Measurements from ENCODE around the gene NTN1.

Gene NTN1

DNA sequence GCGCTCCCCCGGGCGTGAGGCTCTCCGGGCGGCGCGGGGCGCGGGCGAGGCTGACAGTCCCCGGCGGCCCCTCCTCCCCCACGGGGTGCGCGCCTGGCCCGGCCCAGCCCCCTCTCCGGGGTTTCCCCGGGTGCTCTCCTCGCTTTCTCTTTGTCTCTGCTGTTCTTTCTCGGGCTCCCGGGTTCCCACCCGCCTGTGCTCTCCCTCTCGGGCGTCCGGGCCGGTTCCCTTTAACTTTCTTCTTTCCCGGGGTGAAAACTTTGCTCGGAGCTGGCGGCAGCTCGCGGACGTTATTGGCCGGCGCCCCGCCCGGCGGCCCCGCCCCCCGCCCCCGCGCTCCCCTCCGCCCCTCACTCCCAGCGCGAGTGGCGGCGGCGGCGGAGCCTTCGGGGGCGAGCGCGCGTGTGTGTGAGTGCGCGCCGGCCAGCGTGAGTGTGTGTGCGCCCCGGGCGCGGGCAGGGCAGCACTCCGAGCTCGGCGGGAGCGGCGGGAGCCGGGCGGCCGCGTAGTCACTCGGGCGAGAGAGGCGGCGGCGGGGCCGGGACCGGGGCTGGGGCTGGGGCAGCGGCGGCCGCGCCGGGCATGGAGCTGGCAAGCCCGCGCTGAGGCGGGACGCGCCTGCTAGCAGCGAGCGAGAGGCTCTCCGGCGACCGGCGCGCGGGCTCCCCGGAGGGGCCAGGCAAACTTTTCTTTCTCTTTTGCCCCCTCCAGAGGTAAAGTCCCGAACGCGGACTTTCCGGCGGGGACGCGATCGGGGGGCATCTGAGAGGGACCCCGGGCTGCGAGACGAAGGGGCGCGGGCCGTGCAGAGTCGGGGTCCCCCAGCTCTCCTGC is at the start of gene NTN1:
TSS of gene NTN1 (plus strand) at position 353 of the 834 bp plus-strand sequence. CDS start 864 bp downstream, outside the sequence.
- TF ChIP-seq GATA2 (IDR thresholded peaks at IDR 0.05; ENCODE audit: low read depth, low read length) (no peak), GATA3 (IDR thresholded peaks at IDR 0.05; ENCODE audit: low read depth, low read length) (no peak)

DNA sequence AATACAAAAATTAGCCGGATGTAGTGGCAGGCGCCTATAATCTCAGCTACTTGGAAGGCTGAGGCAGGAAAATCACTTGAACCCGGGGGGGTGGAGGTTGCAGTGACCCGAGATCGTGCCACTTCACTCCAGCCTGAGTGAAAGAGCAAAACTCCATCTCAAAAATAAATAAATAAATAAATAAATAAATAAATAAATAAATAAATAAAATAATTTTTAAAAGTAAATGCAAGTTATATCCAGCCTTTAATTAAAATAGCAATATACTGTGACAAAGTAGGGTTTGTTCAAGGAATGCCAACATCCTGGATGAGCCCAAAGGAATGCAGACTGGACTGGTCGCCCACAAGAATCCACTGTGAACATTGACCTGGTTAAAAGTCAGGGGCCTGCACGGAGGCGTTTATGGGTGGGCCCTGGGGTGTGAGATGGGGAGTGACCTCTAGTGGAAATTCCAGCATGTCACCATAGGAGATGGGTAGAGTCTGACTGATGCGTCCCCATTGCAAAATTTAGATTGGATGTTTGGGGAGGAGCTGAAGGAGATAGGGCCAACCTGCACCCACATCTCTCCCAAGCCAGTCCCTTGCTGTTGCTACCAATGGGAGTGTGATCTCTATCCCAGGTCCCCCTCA is 46.1 kb upstream of the NTN1 start:
- TF ChIP-seq GATA3 (IDR thresholded peaks at IDR 0.05; ENCODE audit: low read depth, low read length): no peak
- TF ChIP-seq GATA2 (IDR thresholded peaks at IDR 0.05; ENCODE audit: low read depth, low read length): no peak

DNA sequence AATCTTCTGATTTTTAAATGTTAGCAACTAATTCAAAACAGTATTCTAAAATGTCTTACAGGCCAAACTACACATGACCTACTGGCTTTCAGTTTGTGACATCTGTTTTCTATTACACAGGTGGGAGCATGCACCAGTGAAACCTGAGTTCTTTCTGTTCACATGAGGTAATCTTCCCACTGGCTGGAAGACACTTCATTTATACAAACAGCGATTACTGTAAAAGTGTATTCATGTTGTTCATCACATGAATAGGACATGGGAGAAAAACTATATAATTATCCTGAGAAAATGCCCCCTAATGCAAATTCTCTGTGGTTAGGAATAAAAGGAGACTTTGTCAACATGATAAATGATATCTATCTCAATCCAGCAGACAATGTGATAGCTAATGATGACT is 44.7 kb upstream of the NTN1 start:
- no peak for TF ChIP-seq GATA3 (IDR thresholded peaks at IDR 0.05; ENCODE audit: low read depth, low read length)
- no peak for TF ChIP-seq GATA2 (IDR thresholded peaks at IDR 0.05; ENCODE audit: low read depth, low read length)

DNA sequence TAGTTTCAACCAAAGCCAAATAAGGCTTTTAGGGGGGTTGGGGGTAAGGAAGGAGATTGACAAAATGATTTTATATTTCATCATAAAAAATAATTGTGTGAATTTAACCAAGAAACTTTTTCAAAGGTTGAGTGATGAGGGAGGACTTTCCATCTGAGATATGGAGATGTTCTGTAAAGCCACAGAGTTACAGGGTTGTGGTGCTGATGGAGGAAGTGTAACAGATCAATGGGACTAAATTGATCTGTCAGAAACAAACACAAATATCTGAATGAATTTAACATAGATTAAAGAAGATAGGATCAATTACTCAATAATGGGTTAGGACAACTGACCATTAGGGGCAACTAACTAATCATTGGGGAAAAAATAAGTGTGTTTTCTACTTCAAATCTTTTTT is 41.6 kb upstream of the NTN1 start:
- TF ChIP-seq GATA3 (IDR thresholded peaks at IDR 0.05; ENCODE audit: low read depth, low read length): no peak
- no peak for TF ChIP-seq GATA2 (IDR thresholded peaks at IDR 0.05; ENCODE audit: low read depth, low read length)

DNA sequence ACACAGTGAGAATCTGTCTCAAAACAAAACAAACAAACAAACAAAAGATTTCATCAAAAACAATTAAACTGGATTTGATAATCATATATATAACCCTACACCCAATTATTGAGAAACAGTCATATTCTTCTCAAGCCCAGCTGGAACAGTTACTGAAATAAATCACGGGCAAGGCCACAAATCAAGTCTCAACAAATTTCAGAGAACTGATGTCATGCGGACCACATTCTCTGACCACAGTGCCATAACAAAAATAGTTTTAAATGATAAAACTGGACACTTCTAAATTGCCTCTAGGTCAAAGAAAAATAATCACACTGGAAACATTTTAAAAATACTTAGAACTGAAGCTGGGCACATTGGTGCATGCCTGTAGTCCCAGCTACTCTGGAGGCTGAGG is 39.9 kb upstream of the NTN1 start:
- TF ChIP-seq GATA3 (IDR thresholded peaks at IDR 0.05; ENCODE audit: low read depth, low read length) (no peak), GATA2 (IDR thresholded peaks at IDR 0.05; ENCODE audit: low read depth, low read length) (no peak)

DNA sequence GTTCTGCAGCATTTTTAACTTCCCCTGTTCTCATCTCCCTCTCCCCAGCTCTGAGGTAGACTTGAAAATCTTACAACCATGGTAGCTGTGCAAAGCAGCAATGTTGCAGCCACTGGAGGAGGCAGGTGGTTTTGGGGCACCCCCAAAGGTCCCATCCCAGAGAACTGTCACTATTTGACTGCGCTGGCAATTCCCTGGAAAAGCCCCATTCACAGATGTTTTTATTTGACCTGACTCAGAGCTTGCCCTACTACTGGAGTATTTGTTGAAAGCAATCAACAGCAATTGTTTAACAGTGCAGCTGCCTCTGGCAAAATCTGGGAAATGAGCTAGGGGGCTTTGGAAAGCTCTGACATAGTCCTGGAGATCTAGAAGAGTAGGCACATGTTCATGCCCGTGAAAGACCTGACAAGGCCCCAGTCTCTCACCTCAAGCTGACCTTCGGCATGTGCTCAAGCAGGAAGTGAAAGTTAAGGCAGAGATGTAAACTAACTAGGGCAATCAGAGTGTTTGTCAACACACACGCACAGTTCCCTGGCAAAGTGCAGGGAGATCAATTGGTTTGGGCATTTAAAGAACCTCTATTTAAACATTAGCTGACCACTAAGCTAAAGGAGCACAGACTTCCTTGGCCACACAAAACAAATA is 36.1 kb upstream of the NTN1 start:
- no peak for TF ChIP-seq GATA2 (IDR thresholded peaks at IDR 0.05; ENCODE audit: low read depth, low read length)
- TF ChIP-seq GATA3 (IDR thresholded peaks at IDR 0.05; ENCODE audit: low read depth, low read length): no peak

DNA sequence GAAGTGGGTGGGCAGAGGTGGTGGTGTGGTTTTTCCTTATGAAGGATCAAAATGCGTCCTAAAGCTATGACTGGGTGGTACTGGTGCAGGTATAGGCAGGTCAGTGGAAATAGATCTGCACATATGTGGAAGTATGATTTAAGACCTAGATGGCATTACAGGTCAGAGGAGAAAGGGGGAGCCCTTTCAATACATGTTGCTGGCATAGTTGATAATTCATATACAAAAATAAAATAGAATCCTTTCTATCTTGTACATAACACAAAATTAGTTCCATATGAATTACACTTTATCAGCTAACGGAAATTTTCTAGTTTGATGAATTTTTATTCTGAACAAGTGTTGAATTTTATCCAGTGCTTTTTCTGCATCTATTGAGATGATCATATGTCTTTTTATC is 35.0 kb upstream of the NTN1 start:
- TF ChIP-seq GATA3 (IDR thresholded peaks at IDR 0.05; ENCODE audit: low read depth, low read length) (no peak), GATA2 (IDR thresholded peaks at IDR 0.05; ENCODE audit: low read depth, low read length) (no peak)

DNA sequence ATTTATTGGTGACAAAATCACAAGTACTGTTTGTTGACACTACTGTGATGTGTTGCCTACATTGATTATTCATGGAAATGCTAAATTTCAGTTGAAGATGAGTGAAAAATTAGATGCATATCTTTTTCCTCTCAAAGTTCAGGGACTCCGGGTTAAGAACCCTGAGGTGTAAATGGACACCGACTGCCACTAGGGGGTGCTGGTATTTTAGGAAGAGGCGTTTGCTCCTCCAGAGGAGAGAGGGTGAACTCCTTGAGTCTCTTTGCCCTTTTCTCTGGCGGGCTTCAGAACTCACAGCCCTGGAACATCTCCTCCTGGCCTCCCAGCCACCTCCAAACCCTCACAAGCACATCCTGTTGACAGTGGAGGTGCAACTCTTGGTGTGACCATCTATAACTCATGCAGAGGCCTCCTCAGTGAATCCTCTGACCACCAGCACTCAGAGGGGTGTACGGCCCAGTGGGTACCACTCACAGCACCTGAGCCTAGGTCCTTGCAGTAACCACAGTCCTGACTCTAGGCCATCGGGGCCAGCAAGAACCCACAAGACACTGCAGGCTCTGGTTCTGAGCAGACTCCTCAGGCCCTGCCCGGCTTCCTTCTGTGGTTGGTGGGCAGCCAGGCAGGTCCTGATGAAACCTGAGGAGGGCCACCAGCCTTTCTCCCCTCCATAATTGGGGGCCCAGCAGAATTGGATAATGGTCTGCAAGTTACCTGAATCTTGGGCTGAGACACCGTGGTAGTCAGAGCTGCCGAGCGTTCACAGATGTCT is 29.6 kb upstream of the NTN1 start:
- TF ChIP-seq GATA2 (IDR thresholded peaks at IDR 0.05; ENCODE audit: low read depth, low read length) (no peak), GATA3 (IDR thresholded peaks at IDR 0.05; ENCODE audit: low read depth, low read length) (no peak)

DNA sequence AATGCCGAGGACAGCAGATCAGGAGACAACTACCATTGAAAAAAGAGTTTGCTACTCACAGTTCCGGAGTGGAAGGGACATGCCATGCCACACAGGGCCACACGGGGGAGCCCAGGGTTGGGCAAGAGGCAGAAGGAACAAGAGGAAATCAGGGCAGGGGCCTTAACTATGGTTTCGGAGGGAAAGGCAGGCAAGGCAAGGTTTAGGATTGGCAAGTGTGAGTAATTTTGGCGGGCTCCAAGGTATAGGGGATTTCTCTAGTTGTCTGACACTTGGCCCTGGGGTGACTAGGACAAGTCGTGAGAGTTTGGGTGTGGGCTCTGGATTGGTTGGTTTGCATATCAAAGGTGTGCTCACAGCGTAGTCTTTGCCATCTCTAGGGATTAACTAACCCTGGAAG is 27.0 kb upstream of the NTN1 start:
- TF ChIP-seq GATA3 (IDR thresholded peaks at IDR 0.05; ENCODE audit: low read depth, low read length) (no peak), GATA2 (IDR thresholded peaks at IDR 0.05; ENCODE audit: low read depth, low read length) (no peak)

DNA sequence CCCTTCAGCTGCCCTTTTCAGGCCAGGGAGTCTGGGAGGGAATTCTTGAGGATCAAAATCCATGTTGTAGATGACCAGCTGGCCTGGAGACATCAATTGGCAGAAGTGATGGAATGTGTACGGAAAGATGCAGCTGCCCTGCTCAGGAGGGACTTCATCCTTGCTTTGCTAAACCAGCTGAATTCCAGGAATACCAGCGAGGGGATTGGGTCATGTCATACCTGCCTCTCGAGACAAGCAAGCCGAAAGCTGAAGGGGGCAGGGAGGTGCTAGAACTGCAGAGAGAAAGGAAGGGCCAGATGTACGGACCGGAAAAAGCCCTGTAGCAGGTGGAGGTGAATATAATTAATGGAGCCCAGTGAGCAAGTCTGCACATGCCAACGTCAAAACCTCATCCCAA is 25.6 kb upstream of the NTN1 start:
- no peak for TF ChIP-seq GATA3 (IDR thresholded peaks at IDR 0.05; ENCODE audit: low read depth, low read length)
- no peak for TF ChIP-seq GATA2 (IDR thresholded peaks at IDR 0.05; ENCODE audit: low read depth, low read length)

DNA sequence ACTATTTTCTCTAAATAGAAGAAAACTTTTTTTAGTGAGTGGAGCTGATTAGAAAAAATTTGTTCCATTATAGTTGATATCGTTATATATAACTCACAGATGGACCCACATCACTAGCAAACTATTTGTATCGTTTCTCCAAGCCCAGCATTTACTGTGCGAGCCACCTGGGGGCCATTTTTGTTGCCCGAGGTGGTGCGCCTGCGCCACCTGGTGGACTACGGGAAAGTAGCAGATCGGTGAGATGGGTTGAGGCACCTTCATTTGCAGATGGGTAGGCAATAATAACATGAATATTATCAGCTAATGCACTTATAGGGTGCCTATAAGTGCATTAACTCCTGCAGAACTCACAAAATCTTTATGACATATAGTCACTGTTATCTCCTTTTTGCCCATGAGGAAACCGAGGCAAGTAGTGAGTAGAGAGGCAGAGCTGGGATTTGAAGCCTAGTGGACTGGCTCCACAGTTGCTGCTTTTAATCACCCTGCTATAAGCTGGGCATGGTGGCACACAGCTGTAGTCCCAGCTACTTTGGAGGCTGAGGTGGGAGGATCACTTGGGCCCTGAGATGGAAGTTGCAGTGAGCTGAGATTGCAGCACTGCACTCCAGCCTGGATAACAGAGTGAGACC is 23.2 kb upstream of the NTN1 start:
- TF ChIP-seq GATA2 (IDR thresholded peaks at IDR 0.05; ENCODE audit: low read depth, low read length) (no peak), GATA3 (IDR thresholded peaks at IDR 0.05; ENCODE audit: low read depth, low read length) (no peak)

DNA sequence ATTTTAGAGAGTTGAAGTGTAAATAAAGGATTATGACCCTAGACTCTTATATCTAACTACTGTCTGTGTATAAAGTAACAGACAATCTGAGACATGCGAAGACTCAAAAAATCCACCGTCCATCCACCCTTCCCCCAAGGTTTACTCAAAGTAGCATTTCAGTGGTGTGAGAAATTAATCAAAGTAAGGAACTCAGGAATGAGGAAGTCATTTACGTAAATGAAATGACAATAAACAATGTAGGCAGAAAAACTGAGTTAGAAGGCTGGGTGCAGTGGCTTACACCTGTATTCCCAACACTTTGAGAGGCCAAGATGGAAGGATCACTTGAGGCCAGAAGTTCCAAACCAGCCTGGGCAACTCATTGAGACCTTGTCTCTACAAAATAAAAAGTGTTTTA is 19.8 kb upstream of the NTN1 start:
- TF ChIP-seq GATA2 (IDR thresholded peaks at IDR 0.05; ENCODE audit: low read depth, low read length) (no peak), GATA3 (IDR thresholded peaks at IDR 0.05; ENCODE audit: low read depth, low read length) (no peak)

DNA sequence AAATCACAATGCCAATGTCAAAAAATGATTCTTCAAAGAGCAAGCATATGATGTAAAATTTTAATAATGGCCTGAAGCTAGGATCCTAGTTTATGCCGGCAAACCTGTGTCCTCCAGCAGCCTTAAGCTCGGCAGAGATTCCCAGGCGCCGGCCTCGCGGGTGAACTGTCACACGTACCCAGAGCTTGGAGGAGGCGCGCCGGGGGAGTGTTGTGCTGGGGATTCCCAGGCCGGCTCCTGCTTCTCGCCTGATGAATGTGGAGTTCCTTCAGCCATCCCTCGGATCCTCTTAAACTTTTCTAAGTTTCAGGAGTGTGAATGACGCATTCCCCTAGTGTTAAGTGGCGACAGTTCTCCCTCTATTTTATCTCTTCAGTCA is 19.1 kb upstream of the NTN1 start:
- TF ChIP-seq GATA2 (IDR thresholded peaks at IDR 0.05; ENCODE audit: low read depth, low read length) (no peak), GATA3 (IDR thresholded peaks at IDR 0.05; ENCODE audit: low read depth, low read length) (no peak)
